ENCODE results near the gene ALKBH5. TPM values are rescaled to one million over a fixed set of nuclear protein-coding genes. Genes with fewer than 3 reads are reported as not detected.
A peak's percentile ranks its signal among the peaks of the same experiment; 100 is the strongest.

The ALKBH5 gene
- total RNA-seq, 1 donor from 2014 or later, result 78.8 TPM

- H3F3A ChIP-seq (ENCODE audit: low read depth), result peaks cover 6% of the 10 kb centered on the region
- Mint-ChIP-seq H3K36me3 (no peaks in the 10 kb centered on the region), H3K27me3 (ENCODE audit: insufficient read depth, low read depth) (peaks cover 2% of the 10 kb centered on the region), H3K9me3 (no peaks in the 10 kb centered on the region), H3K4me1 (peaks cover 10% of the 10 kb centered on the region), H3K27ac (peak overlapping the region; percentile 34), H3K4me3 (peak overlapping the region; percentile 4)
- H3K79me2 ChIP-seq (ENCODE audit: low read depth), result no peaks in the 10 kb centered on the region
- H3K4me2 ChIP-seq, result no peak overlapping the region
- H4K20me1 ChIP-seq (ENCODE audit: low read depth), result no peaks in the 10 kb centered on the region
- no peak overlapping the region for H3K27ac ChIP-seq
- H3K36me3 ChIP-seq, result no peaks in the 10 kb centered on the region
- H3K4me3 ChIP-seq, result no peak overlapping the region
- H3K27me3 ChIP-seq, result no peaks in the 10 kb centered on the region
- TF ChIP-seq EZH2 (IDR thresholded peaks at IDR 0.05) (no peak), CTCF (IDR thresholded peaks at IDR 0.05) (peak; percentile 66), EZH2phosphoT487 (IDR thresholded peaks at IDR 0.05) (no peak)
- no peak overlapping the region for H3K9ac ChIP-seq
- peak overlapping the region; percentile 93 for H2AFZ ChIP-seq (replicated peaks)
- peaks cover 3% of the 10 kb centered on the region for H3K4me1 ChIP-seq
- no peaks in the 10 kb centered on the region for H3K9me3 ChIP-seq (ENCODE audit: low read depth)
- peak; percentile 81 for DNase-seq (ENCODE audit: low spot score)
Measured at GRCh38 chr17:18143044-18143936, 40.3 kb upstream of the ALKBH5 start.

- Mint-ChIP-seq H3K9me3 (no peaks in the 10 kb centered on the region), H3K27ac (no peak overlapping the region), H3K27me3 (ENCODE audit: insufficient read depth, low read depth) (peaks cover 2% of the 10 kb centered on the region), H3K4me1 (peaks cover 9% of the 10 kb centered on the region), H3K4me3 (no peak overlapping the region), H3K36me3 (no peaks in the 10 kb centered on the region)
- no peak overlapping the region for H2AFZ ChIP-seq (replicated peaks)
- no peaks in the 10 kb centered on the region for H3K27me3 ChIP-seq
- DNase-seq (ENCODE audit: low spot score), result no peak
- H4K20me1 ChIP-seq (ENCODE audit: low read depth), result no peaks in the 10 kb centered on the region
- H3K9ac ChIP-seq, result no peak overlapping the region
- H3K27ac ChIP-seq, result no peak overlapping the region
- H3K4me1 ChIP-seq, result peaks cover 3% of the 10 kb centered on the region
- TF ChIP-seq EZH2phosphoT487 (IDR thresholded peaks at IDR 0.05) (no peak), EZH2 (IDR thresholded peaks at IDR 0.05) (no peak), CTCF (IDR thresholded peaks at IDR 0.05) (no peak)
- H3K9me3 ChIP-seq (ENCODE audit: low read depth), result no peaks in the 10 kb centered on the region
- no peak overlapping the region for H3K4me3 ChIP-seq
- H3F3A ChIP-seq (ENCODE audit: low read depth), result peaks cover 6% of the 10 kb centered on the region
- no peaks in the 10 kb centered on the region for H3K79me2 ChIP-seq (ENCODE audit: low read depth)
- no peaks in the 10 kb centered on the region for H3K36me3 ChIP-seq
- H3K4me2 ChIP-seq, result no peak overlapping the region
Measured at GRCh38 chr17:18144261-18144660, 39.4 kb upstream of the ALKBH5 start.

- Histone ChIP-seq H3K9me3 (ENCODE audit: low read depth) (no peaks in the 10 kb centered on the region), H3K27ac (no peak overlapping the region), H3K27me3 (no peaks in the 10 kb centered on the region), H2AFZ (replicated peaks) (no peak overlapping the region), H3K36me3 (no peaks in the 10 kb centered on the region), H3K79me2 (ENCODE audit: low read depth) (no peaks in the 10 kb centered on the region), H3F3A (ENCODE audit: low read depth) (peaks cover 6% of the 10 kb centered on the region), H3K4me1 (peaks cover 3% of the 10 kb centered on the region), H3K9ac (no peak overlapping the region), H3K4me2 (no peak overlapping the region), H3K4me3 (no peak overlapping the region), H4K20me1 (ENCODE audit: low read depth) (no peaks in the 10 kb centered on the region)
- H3K36me3 Mint-ChIP-seq, result no peaks in the 10 kb centered on the region
- no peak for DNase-seq (ENCODE audit: low spot score)
- H3K27ac Mint-ChIP-seq, result peak overlapping the region; percentile 25
- no peaks in the 10 kb centered on the region for H3K9me3 Mint-ChIP-seq
- H3K4me3 Mint-ChIP-seq, result no peak overlapping the region
- H3K27me3 Mint-ChIP-seq (ENCODE audit: insufficient read depth, low read depth), result peaks cover 2% of the 10 kb centered on the region
- TF ChIP-seq CTCF (IDR thresholded peaks at IDR 0.05) (no peak), EZH2phosphoT487 (IDR thresholded peaks at IDR 0.05) (no peak), EZH2 (IDR thresholded peaks at IDR 0.05) (no peak)
- peaks cover 10% of the 10 kb centered on the region for H3K4me1 Mint-ChIP-seq
Measured at GRCh38 chr17:18144855-18145254, 38.8 kb upstream of the ALKBH5 start.

All from neural progenitor cell (in vitro differentiated cells).